T-helper 2 cell treated with Interferon-gamma antibody and Interleukin-4, amounts not matched to agents 100 ng/mL and 5 ng/mL, for 36 hours (primary cell): ENCODE results near the gene SS18. TPM values are rescaled to one million over a fixed set of nuclear protein-coding genes. Genes with fewer than 3 reads are reported as not detected.
"Not testable (repeated sequence)": the region's sequence is repeated elsewhere in the genome, so short reads cannot be mapped to it uniquely, and the experiment has no call there.

Source experiments
- intact Hi-C: fragments of 100-400 bp; cut with micrococcal nuclease; formaldehyde crosslinking; loops from one replicate; pipeline ENCODE4 v1.15.1; 2023
- total RNA-seq: library from RNA; stranded (reverse); gene quantifications from 2 replicates; pipeline ENCODE4 v1.2.3, GENCODE V29; 2022

Gene SS18
- 76.0 and 77.8 TPM in 2 replicates for total RNA-seq

GRCh38 chr18:26090130-26091046, at the start of gene SS18:
SS18 (minus strand) TSS chr18:26090613; CDS start chr18:26090569, 44 bp downstream.
- intact Hi-C loops, result loop anchor here (1.0 to 10.0 kb wide), 5 partner anchors 42 to 454 kb away; partner anchors contain the start of genes KCTD1, PSMA8 and TAF4B

GRCh38 chr18:26135548-26135947, 45.1 kb upstream of the SS18 start:
- intact Hi-C loops, result no loop called here

DNA sequence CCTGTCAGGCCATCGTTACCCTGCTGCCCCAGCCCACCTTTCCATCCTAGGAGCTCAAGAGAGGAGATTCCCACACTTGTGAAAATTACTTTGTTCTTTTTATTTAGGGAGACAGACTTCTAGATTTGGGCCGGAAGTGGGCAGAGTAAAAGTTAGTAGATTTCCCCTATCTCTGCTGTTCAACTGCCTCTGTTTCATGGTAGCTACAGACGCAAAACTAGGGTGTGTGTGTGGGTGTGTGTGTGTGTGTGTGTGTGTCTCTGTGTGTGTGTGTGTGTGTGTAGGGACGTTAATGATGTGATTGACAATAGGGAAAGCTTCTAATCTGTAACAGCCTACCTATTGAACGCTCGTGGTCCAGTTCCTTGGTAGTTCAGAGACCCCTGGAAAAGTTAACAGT, 43.7 kb upstream of the SS18 start:
- intact Hi-C loops, result loop anchor here (5.0 kb wide), 1 partner anchor 42 kb away; the partner anchor contains the start of gene SS18

GRCh38 chr18:26133652-26134051, 43.2 kb upstream of the SS18 start, which contains the start of gene PSMA8:
PSMA8 (plus strand) TSS chr18:26133869; CDS start chr18:26133966, 97 bp downstream.
- intact Hi-C loops, result loop anchor here (5.0 kb wide), 1 partner anchor 41 kb away; the partner anchor contains the start of gene SS18

DNA sequence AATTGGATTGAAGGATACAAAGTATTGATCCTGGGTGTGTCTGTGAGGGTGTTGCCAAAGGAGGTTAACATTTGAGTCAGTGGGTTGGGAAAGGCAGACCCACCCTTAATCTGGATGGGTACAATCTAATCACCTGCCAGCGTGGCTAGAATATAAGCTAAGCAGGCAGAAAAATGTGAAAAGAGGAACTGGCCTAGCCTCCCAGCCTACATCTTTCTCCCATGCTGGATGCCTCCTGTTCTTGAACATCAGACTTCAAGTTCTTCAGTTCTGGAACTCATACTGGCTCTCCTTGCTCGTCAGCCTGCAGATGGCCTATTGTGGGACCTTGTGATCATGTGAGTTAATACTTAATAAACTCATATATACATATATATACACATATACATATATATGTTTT, 37.8 kb upstream of the SS18 start:
- intact Hi-C loops, result not testable (repeated sequence)

DNA sequence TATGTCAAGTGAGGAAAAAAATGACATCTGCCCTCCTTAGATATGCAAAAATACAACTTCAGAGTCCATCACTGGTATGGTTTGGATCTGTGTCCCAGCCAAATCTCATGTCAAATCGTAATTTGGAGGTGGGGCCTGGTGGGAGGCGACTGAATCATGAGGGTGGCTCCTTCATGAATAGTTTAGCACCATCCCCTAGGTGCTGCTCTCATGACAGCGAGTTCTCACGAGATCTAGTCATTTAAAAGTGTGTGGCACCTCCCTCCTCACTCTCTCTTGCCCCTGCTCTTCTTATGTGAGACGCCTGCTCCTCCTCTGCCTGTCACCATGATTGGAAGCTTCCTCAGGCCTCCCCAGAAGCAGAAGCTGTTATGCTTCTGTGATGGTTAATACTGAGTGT, 37.4 kb upstream of the SS18 start:
- intact Hi-C loops, result no loop called here

GRCh38 chr18:26121994-26122393, 31.6 kb upstream of the SS18 start:
- intact Hi-C loops, result not testable (repeated sequence)

DNA sequence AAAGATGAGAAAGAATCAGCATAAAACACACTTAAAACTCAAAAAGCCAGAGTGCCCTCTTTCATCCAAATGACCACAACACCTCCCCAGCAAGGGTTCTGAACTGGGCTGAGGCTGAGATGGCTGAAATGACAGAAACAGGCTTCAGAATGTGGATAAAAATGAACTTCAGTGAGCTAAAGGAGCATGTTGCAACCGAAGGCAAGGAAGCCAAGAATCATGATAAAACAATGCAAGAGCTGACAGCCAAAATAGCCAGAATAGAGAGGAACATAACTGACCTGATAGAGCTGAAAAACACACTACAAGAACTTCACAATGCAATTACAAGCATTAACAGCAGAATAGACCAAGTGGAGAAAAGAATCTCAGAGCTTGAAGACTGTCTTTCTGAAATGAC, 31.1 kb upstream of the SS18 start:
- intact Hi-C loops, result no loop called here

- intact Hi-C loops, result no loop called here
Observed at GRCh38 chr18:26119246-26119645, 28.8 kb upstream of the SS18 start.

- intact Hi-C loops, result no loop called here
Observed at GRCh38 chr18:26104035-26104434, 13.6 kb upstream of the SS18 start.

- intact Hi-C loops, result no loop called here
Observed at GRCh38 chr18:26103579-26103978, 13.2 kb upstream of the SS18 start.

DNA sequence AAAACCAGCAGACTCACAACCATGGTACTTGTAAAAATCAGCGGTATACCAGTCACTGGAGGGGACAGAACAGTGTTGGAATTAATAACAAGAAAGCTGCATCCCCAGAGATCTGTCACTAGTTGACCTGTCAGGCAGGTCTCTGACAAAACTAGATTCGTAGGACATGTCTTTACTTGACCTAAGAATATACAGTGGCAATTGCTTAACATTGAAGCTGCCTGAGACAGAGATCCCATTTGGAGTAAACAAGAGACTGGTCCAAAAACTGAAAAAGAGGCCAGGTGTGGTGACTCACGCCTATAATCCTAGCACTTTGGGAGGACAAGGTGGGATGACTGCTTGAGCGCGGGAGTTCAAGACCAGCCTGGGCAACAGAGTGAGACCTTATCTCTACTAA, 7.2 kb upstream of the SS18 start:
- intact Hi-C loops, result loop anchor here (10.0 kb wide), 1 partner anchor 447 kb away; the partner anchor contains the start of gene KCTD1

DNA sequence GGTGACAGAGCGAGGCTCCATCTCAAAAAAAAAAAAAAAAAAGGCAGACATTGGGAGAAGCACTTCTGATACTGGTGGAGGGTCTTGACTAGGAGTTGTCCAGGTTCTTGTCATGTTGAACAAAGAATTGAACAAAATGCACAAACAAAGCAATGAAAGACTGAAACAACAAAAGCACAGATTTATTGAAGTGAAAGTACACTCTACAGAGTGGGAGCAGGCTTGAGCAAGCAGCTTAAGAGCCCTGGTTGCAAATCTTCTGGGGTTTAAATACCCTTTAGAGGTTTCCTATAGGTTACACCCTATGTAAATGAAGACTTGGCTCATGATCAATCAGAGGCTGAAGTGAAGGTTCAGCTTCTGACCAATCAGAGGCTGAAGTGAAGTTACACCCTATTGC, 6.4 kb upstream of the SS18 start:
- intact Hi-C loops, result loop anchor here (10.0 kb wide), 1 partner anchor 448 kb away; the partner anchor contains the start of gene KCTD1

DNA sequence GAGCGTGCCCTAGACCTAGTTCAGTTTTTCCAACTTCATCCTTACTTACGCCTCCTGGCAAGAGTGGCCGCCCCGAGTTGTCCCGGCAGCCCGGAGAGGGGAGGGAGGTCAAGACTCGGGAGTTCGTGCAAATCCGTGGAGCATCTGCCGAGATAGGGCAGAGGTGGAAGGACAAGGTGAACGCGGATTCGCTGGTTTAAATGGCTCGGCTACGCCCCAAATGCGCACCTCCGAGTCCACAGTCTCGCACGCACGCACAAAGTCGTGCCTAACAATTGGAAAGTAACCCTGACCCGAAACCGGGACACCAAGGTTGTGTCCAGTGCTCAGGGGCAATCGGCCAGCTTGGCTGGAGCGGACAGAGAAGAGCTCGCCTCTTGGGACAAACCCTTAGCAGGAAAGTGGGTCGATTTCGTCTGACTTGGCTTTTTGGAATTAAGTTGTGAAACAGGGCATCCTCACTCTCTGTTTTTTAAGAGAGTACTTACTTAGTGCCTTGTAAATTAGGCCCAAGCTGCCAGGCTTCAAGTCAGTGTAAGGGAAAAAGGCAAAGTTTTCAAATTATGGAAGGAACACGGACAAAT, 726 bp upstream of the SS18 start:
- intact Hi-C loops, result loop anchor here (1.0 to 10.0 kb wide), 3 partner anchors 41 to 454 kb away; partner anchors contain the start of genes KCTD1 and PSMA8

DNA sequence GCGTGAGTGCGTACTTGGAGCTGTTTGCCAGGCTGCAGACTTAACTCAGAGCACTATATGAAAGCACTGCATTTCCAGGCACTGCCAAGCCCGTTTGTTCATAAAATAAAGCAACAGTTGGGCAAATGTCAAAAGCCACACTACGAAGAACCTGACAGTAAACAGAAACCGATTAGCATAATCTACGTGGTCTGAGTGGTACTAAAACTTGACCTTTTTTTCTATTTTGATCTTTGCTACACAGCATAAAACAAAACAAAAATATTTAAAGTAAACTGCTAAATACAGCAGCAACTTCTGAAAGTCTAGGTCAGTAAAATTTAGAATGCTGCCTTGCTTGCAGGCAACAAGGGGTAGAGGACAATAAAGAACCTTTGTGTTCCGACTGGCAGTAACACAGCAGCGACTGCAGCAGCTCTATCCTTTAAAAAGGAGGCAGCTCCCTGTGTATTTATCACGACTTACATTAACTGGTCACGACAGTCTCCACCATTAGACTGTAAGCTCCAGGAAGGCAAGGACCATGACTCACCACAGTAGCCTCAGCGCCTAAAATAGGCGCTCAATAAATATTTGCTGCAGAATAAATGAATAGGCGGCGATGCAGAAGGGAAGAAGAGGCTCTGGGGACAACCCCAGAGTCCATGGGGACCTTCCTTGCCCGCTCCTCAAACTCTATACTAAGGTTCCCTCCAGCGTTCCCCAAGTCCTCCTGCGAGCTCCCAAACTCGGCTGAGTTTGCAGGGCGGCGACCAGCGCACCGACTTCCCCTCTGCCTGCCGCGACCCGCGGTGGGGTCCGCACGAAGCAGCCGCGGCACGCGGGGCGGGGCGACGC, 902 bp downstream of the SS18 start:
- intact Hi-C loops, result loop anchor here (1.0 to 10.0 kb wide), 4 partner anchors 43 to 455 kb away; partner anchors contain the start of genes KCTD1, PSMA8 and TAF4B

GRCh38 chr18:26088487-26088886, 1.9 kb downstream of the SS18 start:
- intact Hi-C loops, result no loop called here

GRCh38 chr18:26086959-26087358, 3.5 kb downstream of the SS18 start:
- intact Hi-C loops, result no loop called here

- intact Hi-C loops, result no loop called here
Observed at GRCh38 chr18:26085056-26085455, 5.4 kb downstream of the SS18 start.

- intact Hi-C loops, result loop anchor here (5.0 kb wide), 1 partner anchor 36 kb away; no protein-coding TSS in a partner anchor
Observed at GRCh38 chr18:26083099-26083498, 7.3 kb downstream of the SS18 start.

- intact Hi-C loops, result loop anchor here (5.0 kb wide), 1 partner anchor 35 kb away; no protein-coding TSS in a partner anchor
Observed at GRCh38 chr18:26082475-26082874, 7.9 kb downstream of the SS18 start.

GRCh38 chr18:26074246-26074645, 16.2 kb downstream of the SS18 start:
- intact Hi-C loops, result no loop called here
